Dermis microvascular lymphatic vessel endothelial cell (primary cell): Measurements from ENCODE around the gene BIN1. TPM values are rescaled to one million over a fixed set of nuclear protein-coding genes. Genes with fewer than 3 reads are reported as not detected.

ENCODE experiments used
- DNase-seq, 2 donors: peaks; one replicate each; pipeline versions ENCODE4 v3.0.0 to v3.0.0-alpha.2; 2010; ENCODE audit warnings: low read depth in 2 of 2
- total RNA-seq: library from RNA; depleted of rRNA; stranded (reverse); fragments of >200 nt; gene quantifications from 2 replicates; pipeline ENCODE4 v1.2.1, GENCODE V29; 2014

Gene BIN1
- total RNA-seq, 1 donor from 2014 or later, result 37.6 TPM

GRCh38 chr2:127091148-127091547, 15.8 kb downstream of the BIN1 start:
- DNase-seq, result no peak

- DNase-seq, result no peak
These were observed 16.5 kb downstream of the BIN1 start for GRCh38 chr2:127090281-127091120.

- DNase-seq, result no peak
These were observed 17.3 kb downstream of the BIN1 start for GRCh38 chr2:127089478-127090235.

- DNase-seq, result no peak
These were observed 18.2 kb downstream of the BIN1 start for GRCh38 chr2:127088706-127089105.

- DNase-seq, result no peak
These were observed 19.0 kb downstream of the BIN1 start for GRCh38 chr2:127087791-127088495.

- DNase-seq, result peak in 1 of 2 donors; percentile 64
These were observed 19.8 kb downstream of the BIN1 start for GRCh38 chr2:127086990-127087790.

- DNase-seq, result no peak
These were observed 21.7 kb downstream of the BIN1 start for GRCh38 chr2:127085317-127085681.

GRCh38 chr2:127084611-127085316, 22.2 kb downstream of the BIN1 start:
- no peak for DNase-seq

GRCh38 chr2:127083819-127084503, 23.0 kb downstream of the BIN1 start:
- peak in 1 of 2 donors; percentile 77 for DNase-seq

GRCh38 chr2:127082974-127083373, 24.0 kb downstream of the BIN1 start:
- no peak for DNase-seq

GRCh38 chr2:127081826-127082633, 24.9 kb downstream of the BIN1 start:
- no peak for DNase-seq

GRCh38 chr2:127080938-127081755, 25.8 kb downstream of the BIN1 start:
- DNase-seq, result no peak

- no peak for DNase-seq
These were observed 26.6 kb downstream of the BIN1 start for GRCh38 chr2:127080226-127080937.

- DNase-seq, result no peak
These were observed 27.5 kb downstream of the BIN1 start for GRCh38 chr2:127079358-127079920.

- DNase-seq, result no peak
These were observed 28.2 kb downstream of the BIN1 start for GRCh38 chr2:127078666-127079270.

- DNase-seq, result no peak
These were observed 28.9 kb downstream of the BIN1 start for GRCh38 chr2:127078028-127078427.

- no peak for DNase-seq
These were observed 30.0 kb downstream of the BIN1 start for GRCh38 chr2:127076924-127077323.
